Activated T-cell treated with anti-CD3 and anti-CD28 coated beads, Interleukin-2, amount 50 U/mL, for 48 hours (primary cell): ENCODE measurements around the gene ZNF644.

ENCODE experiments used
- DNase-seq, 2 experiments: peaks; one replicate each; pipeline ENCODE4 v3.0.0-alpha.2; 2020

The ZNF644 gene

GRCh38 chr1:91020967-91021685, 709 bp downstream of the ZNF644 start:
- peak; percentile 78 to 80 for DNase-seq

- no peak for DNase-seq
Measured at GRCh38 chr1:91020486-91020885, 1.3 kb downstream of the ZNF644 start.

DNA sequence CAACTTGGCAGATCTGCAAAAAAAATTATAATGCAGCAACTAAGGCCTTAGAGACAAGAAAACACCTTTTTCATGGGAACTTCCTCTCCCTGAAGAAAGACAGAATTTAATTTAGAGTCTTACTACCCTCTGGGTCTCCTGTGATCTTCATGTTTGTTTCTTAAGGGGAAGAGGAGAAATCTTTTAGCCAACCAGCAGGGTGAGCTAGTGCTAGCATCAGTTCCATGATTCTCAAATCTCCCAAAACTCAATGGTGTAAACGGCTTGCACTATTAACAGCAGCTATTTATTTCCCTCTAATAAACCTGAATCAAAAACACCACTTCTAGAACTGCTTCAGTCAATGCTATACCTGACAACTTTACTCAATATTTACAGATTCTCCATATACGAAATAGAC, 3.8 kb downstream of the ZNF644 start:
- DNase-seq, result no peak

- no peak for DNase-seq
Measured at GRCh38 chr1:91015794-91016550, 5.9 kb downstream of the ZNF644 start.

GRCh38 chr1:91015358-91015780, 6.5 kb downstream of the ZNF644 start:
- no peak for DNase-seq

- no peak for DNase-seq
Measured at GRCh38 chr1:91014475-91014874, 7.4 kb downstream of the ZNF644 start.

DNA sequence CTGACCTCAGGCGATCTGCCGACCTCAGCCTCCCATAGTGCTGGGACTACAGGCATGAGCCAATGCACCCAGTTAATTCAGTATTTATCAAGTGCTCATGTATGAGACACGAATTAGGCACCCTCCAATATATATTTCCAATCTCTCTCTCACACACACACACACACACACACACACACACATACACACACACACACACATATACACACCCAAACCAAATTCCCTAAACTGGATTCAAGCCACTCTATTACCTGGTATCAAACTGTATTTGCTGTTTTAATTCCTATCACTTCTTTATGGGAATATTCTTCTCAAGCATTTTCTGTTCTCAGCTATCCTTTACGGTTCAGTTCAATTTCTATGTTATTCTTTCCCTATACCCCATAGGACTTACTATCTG, 8.5 kb downstream of the ZNF644 start:
- DNase-seq, result no peak

- no peak for DNase-seq
Measured at GRCh38 chr1:91012196-91012595, 9.6 kb downstream of the ZNF644 start.

GRCh38 chr1:91011726-91012125, 10.1 kb downstream of the ZNF644 start:
- DNase-seq, result no peak

GRCh38 chr1:91007827-91008226, 14.0 kb downstream of the ZNF644 start:
- no peak for DNase-seq

DNA sequence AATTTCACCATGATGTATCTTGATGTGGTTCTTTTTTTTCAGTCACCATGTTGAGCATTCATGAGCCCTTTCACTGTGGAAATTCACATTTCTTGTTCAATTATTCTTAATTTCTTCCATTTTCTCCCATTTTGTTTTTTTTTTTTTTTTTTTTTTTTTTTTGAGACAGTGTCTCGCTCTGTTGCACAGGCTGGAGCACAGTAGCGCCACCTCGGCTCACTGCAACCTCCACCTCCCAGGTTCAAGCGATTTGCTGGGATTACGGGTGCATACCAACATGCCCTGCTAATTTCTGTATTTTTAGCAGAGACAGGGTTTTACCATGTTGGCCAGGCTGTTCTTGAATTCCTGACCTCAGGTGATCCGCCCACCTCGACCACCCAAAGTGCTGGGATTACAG, 14.7 kb downstream of the ZNF644 start:
- no peak for DNase-seq

GRCh38 chr1:91006113-91006908, 15.5 kb downstream of the ZNF644 start:
- DNase-seq, result no peak

GRCh38 chr1:91005285-91005684, 16.6 kb downstream of the ZNF644 start:
- DNase-seq, result no peak

GRCh38 chr1:91004145-91004544, 17.7 kb downstream of the ZNF644 start:
- DNase-seq, result no peak

DNA sequence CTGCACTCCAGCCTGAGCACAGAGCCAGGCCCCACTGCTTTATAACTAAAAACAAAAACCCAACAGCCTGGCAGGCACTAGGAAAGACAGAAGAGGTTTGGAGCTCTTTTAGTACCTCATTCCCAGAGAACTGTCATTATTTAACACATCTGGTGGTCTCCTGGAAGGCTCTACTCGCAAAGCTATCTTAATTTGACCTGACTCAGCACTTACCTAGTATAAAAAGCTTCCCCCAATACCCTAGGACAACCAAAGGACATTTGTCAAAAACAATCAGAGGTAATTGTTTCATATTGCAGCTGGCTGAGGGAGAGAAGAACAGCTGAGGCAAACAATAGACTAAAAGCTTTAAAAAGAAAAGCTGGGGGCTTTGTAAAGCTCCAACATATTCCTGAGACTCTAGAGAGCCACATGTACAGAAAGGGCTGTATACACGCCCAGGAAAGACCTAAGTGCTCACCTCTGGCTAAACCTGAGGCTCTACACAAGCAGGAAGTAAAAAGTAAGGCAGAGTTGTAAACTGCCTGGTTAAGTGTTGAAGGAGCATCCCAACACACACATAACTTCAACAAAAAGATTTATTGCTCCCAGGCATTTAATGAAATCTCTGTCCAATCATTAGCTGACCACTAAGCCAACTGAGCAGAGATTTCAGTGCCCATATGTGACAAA, 25.0 kb downstream of the ZNF644 start:
- no peak for DNase-seq

GRCh38 chr1:90995311-90995894, 26.4 kb downstream of the ZNF644 start:
- no peak for DNase-seq

DNA sequence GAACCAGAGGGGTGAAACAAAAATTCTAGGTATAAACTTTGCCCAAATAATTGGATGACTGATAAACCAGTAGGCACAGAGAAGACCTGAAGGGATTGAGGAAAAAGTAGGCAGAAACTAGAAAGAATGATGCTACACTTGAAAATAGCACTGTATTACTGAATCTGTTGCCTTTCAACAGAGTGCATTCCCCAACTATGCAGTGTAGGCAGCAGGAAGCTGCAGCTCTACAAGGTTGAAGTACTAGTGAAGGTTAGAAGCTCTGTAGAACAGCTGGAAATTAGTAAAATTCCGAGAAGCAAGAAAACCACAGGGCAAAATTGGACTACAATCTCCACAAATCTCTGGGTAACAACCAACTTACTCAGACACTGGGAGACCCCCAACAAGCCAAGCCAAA, 27.4 kb downstream of the ZNF644 start:
- DNase-seq, result no peak

- no peak for DNase-seq
Measured at GRCh38 chr1:90993245-90993644, 28.6 kb downstream of the ZNF644 start.

- DNase-seq, result no peak
Measured at GRCh38 chr1:90990779-90991178, 31.1 kb downstream of the ZNF644 start.

DNA sequence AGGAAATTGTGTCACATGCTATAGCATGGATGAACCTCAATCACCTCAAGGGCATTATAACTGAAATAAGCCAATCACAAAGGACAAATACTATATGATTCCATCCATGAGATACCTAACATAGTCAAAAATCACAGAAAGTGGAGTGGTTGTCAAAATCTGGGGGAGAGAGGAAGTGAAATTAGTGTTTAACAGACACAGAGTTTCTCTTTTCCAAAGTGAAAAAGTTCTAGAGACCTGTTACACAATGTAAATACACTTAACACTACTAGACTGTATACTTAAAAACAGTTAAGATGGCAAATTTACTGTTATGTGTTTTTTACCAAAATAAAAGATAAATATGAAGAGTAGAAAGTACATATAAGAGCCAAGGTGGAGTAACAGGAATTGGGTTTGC, 31.8 kb downstream of the ZNF644 start:
- DNase-seq, result no peak

- no peak for DNase-seq
Measured at GRCh38 chr1:90989302-90989701, 32.5 kb downstream of the ZNF644 start.

DNA sequence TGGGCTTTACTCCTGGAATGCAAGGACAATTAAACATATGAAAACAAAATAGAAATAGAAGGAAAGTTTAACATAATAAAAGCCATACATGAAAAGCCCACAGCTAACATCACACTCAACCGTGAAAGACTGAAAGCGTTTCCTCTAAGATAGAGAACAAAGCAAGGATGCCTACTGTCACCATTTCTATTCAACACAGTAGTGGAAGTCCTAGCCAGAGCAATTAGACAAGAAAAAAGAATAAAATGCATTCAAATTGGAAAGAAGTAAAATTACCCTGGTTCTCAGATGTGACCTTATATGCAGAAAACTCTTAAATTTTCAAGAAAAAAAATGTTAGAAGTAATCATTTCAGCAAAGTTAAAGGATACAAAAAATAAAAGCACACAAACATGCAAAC, 34.0 kb downstream of the ZNF644 start:
- DNase-seq, result no peak

- no peak for DNase-seq
Measured at GRCh38 chr1:90986953-90987352, 34.9 kb downstream of the ZNF644 start.
